NCI-H1436 treated with DMSO at 0.1 percent for 48 hours (cell line): ENCODE results near the gene GPC5.

Source experiments
- DNase-seq: peaks from one replicate; lab custom pipeline; 2025; lab: John Stamatoyannopoulos, UW

The GPC5 gene

DNA sequence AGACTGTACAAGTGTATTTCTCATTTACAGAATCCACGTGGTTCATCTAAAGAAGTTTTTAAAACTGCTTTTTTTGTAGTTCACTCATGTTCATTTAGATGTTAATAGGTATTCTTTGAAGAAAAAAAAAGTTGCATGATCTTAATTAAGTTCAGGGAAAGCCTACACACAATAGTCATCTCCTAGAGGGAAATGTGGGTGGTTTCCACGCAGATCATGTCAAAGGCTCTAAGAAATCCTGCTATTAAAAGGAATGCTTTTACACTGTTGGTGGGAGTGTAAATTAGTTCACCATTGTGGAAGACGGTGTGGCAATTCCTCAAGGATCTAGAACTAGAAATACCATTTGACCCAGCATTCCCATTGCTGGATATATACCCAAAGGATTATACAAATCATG lies 312.3 kb downstream of the GPC5 start:
- no peak for DNase-seq

DNA sequence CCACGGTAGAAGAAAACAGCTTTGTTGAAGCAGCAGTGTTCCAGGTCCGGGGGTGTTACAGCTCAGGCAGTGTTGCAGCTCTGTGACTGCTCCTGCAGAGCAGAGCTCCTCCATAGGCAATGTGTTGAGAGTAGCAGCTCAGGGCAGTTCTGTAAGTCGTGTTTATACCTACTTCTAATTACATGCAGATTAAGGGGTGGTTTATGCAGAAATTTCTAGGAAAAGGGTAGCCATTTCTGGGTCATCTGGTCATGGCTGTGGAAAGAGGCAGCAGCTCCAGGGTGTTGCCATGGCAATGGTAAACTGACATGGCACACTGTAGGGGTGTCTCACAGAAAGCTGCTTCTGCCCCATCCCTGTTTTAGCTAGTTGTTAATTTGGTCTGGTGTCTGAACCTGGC lies 316.4 kb downstream of the GPC5 start:
- DNase-seq: no peak

- DNase-seq: no peak
Measured at GRCh38 chr13:91716436-91717065, 318.1 kb downstream of the GPC5 start.

GRCh38 chr13:91719033-91719432 lies 320.6 kb downstream of the GPC5 start:
- DNase-seq: no peak

GRCh38 chr13:91721413-91721812 lies 323.0 kb downstream of the GPC5 start:
- DNase-seq: no peak

GRCh38 chr13:91722267-91722884 lies 324.0 kb downstream of the GPC5 start:
- DNase-seq: no peak

- DNase-seq: no peak
Measured at GRCh38 chr13:91724591-91724990, 326.2 kb downstream of the GPC5 start.

DNA sequence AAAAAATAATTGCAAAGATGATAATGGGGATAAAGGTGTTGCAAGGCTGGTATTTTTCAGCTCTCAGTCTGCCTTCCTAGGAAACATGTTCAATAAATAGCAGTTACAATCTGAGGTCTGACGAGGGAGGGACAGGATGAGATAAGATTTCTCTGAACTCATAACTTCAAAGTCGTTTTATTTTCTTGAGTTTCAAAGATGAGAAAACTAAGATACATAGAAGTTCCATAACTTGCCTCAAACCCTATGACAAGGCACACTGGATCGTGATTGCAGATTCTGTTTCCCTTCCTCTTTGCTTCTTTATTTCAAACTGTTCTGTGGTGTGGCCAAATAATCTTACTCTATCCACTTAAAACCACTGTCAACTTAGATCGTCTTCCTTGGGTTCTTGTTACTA lies 327.2 kb downstream of the GPC5 start:
- DNase-seq: no peak

GRCh38 chr13:91726671-91727070 lies 328.2 kb downstream of the GPC5 start:
- DNase-seq: no peak

- DNase-seq: no peak
Measured at GRCh38 chr13:91729859-91730258, 331.4 kb downstream of the GPC5 start.

- DNase-seq: no peak
Measured at GRCh38 chr13:91739751-91740150, 341.3 kb downstream of the GPC5 start.

DNA sequence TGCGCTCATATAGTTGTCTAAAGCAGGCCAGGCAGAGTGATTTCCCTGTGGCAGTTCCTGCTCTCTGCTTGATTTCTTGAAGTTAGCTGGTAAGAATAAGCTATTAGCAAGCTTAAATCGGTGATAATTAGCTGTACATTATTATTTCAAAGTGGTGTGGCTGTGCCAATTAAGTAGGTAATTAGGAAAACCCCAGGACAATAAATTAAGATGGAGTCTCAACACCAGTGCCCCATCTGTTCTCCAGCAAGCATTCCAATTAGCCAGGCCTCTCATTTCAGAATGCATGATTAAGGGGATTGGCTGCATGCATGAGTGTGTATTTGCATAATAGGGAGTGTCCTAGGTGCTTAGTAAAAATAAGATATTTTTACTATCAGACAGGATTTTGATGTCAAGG lies 342.3 kb downstream of the GPC5 start:
- DNase-seq: no peak

GRCh38 chr13:91741925-91742324 lies 343.5 kb downstream of the GPC5 start:
- DNase-seq: no peak

DNA sequence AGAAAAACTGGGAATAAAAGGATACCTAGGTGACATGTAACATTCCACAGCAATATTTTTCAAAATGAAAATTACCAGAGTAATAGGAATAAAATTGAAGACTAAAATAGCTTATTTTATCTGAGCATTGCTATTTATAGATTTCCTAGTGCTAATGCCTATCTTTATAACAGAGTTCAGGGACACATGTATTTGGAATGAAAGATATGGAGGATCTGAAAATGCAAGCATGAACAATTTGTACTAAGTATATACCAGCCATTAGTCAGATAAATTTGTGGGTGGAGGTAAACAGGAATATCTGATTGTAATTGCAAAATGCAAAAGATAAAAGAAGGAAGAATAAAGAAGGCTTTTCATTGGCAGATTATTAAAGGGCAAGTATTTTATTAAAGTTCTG lies 345.9 kb downstream of the GPC5 start:
- DNase-seq: no peak

- DNase-seq: no peak
Measured at GRCh38 chr13:91745967-91746366, 347.5 kb downstream of the GPC5 start.

DNA sequence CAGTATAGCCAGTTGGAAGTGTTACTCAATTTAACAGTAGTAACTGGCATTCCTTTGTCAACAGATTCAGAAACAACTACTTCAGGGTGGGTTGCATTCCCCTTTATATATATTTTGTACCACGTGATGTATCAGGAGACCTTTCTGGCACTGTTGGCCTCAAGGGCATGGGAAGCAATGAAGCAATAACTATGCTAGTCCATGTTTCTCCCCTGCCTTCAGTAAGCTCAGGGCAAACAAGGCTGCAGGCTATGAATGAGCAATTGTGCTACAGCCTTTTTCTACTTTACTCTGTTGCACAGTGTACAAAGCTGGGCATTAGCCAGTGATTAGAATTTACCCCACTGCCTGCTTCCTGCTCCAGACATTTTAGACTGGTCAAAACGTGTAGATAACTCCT lies 348.8 kb downstream of the GPC5 start:
- no peak for DNase-seq

DNA sequence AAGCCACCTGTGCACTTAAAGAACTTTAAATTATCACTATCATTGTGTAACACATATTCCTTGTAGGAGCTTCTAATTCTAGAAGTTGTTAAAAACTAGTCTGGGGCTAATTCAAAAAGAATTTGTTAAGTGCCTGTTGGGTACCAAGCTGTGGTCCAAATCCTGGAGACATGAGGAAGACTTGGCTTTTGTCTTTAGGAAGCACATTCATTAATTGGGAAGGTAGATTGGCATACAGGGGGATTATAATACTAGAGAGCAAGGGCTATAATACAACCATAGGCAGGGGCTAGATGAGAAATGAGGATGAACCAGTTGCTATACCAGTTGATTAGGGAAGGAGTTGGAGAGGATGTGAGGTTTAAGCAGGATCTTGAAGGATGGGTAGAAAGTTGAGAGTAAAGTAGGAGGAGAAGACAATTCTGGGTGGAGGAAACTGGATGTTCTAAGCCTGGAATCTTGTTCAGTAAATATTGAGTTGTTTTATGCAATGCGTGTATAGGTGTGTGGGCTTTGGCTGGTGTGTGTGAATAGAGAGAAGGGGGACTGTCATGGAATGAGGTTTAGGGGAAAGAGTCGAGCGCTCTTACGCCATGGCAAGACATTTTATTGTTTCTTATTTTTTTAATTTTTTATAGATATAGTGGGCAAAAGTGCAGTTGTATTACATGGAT lies 350.1 kb downstream of the GPC5 start:
- no peak for DNase-seq

DNA sequence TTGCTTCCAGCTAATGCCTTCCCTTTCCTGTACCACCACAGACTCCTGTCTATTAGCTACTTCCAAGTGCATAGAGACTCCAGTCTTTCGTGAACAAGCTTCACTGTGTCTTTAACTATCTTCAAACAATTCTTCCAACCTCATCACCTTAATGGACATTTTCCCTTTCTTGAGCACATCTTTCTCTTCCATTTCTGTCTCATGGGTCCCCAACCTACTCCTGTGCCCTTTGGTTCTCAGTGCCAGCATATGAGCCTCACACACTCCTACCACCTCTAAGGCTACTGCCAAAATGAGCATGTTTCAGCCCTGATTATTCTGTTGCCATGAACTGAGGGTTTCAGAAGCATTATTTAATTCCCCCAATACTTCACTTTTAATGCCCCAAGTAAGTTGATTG lies 360.3 kb downstream of the GPC5 start:
- DNase-seq: no peak

DNA sequence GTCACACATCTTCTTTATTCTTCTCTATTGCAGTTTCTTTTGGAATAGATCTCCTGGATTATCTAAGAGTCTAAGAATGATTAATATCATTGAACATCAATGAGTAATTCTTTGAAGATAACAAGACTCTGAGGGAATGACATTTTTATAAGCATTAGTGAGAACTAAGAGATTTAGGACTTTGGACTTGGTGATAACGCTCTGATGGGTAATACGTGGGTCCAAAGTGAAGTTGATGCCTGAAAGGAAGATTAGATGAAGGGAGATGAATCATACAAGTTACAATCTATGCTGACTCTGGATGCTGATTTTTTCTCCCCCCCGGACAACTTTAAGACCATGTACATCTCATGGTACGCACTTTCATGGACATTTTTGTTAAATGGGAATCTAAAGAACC lies 364.5 kb downstream of the GPC5 start:
- no peak for DNase-seq

DNA sequence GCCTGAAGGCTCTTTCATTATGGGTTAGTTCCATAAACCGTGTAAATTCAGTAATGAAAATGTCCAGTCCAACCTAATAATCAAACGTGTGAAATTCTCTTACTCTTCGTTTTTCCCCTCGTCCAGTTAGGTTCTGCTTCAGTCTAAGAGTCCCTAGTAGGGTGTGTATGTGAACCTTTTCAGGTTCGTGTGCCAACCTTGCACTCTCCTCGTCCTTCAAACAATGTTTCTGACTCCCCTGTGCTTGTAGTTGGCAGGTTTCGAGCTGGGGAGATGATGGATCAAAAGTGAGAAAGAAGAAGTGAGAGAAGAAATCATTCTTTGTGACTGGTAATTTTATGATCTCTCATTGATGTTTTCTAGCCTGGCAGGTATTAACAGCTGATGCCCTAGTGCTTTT lies 366.1 kb downstream of the GPC5 start:
- DNase-seq: no peak

DNA sequence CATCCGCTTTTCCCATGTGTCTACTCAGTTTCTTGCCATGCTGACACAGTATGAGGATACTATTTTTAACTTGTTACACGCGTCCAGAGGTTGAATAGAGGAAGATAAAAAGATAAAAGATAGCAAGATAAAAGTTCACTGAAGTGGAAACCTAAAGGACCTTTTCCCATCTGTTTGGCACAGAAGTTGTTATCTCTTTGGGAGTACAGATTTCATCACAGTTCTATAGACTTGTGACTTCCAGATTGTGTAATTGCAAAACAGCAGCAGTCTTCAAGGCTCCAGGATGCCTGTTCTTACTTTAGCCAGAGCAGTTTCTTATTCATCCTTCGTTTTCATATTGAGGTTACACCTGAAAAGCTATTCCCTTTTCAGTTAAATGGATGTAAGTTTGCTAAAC lies 369.2 kb downstream of the GPC5 start:
- DNase-seq: no peak

- no peak for DNase-seq
Measured at GRCh38 chr13:91768746-91769145, 370.3 kb downstream of the GPC5 start.

GRCh38 chr13:91771229-91771628 lies 372.8 kb downstream of the GPC5 start:
- no peak for DNase-seq
